ENCODE measurements around the gene STRIP1. TPM values are rescaled to one million over a fixed set of nuclear protein-coding genes. Genes with fewer than 3 reads are reported as not detected.

STRIP1 gene
- total and polyA plus RNA-seq, 2 donors (not counting 1 experiment from before 2014, with no cell fraction given), result 17.2 to 43.8 TPM

- Histone ChIP-seq H4K20me1 (ENCODE audit: control insufficient read depth, extremely low read depth, insufficient read depth, low read length) (no peaks in the 10 kb centered on the region), H3K4me1 (ENCODE audit: control insufficient read depth, extremely low read depth, insufficient read depth, low read length) (peaks cover 27% of the 10 kb centered on the region), H3K36me3 (ENCODE audit: control insufficient read depth, insufficient read depth, low read length) (peaks cover 21% of the 10 kb centered on the region), H3K4me2 (ENCODE audit: extremely low read depth, insufficient read depth, low read length) (no peak overlapping the region), H3K4me3 (replicated peaks in 1 of 4; ENCODE audit: control extremely low read depth in 1 of 4, insufficient read depth in 1 of 4, low read depth in 3 of 4, low read length in 4 of 4) (no peak overlapping the region), H3K79me2 (ENCODE audit: control insufficient read depth, insufficient read depth, low read length) (no peaks in the 10 kb centered on the region), H3K27ac (ENCODE audit: insufficient read depth, low read length) (no peak overlapping the region), H3K27me3 (ENCODE audit: control insufficient read depth, insufficient read depth, low read length) (no peaks in the 10 kb centered on the region), H2AFZ (ENCODE audit: low read length) (no peak overlapping the region), H3K9me3 (ENCODE audit: control insufficient read depth, insufficient read depth, low read depth, low read length) (no peaks in the 10 kb centered on the region), H3K9ac (ENCODE audit: insufficient read depth, low read length) (no peak overlapping the region)
- DNase-seq (ENCODE audit: low read depth in 2 of 2), result no peak
- TF ChIP-seq, protein P1, sequence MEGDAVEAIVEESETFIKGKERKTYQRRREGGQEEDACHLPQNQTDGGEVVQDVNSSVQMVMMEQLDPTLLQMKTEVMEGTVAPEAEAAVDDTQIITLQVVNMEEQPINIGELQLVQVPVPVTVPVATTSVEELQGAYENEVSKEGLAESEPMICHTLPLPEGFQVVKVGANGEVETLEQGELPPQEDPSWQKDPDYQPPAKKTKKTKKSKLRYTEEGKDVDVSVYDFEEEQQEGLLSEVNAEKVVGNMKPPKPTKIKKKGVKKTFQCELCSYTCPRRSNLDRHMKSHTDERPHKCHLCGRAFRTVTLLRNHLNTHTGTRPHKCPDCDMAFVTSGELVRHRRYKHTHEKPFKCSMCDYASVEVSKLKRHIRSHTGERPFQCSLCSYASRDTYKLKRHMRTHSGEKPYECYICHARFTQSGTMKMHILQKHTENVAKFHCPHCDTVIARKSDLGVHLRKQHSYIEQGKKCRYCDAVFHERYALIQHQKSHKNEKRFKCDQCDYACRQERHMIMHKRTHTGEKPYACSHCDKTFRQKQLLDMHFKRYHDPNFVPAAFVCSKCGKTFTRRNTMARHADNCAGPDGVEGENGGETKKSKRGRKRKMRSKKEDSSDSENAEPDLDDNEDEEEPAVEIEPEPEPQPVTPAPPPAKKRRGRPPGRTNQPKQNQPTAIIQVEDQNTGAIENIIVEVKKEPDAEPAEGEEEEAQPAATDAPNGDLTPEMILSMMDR (conservative IDR thresholded peaks at IDR 0.05 in 1 of 2, IDR thresholded peaks at IDR 0.05 in 1 of 2; ENCODE audit: low read depth in 1 of 2, low read length in 2 of 2), result no peak
These were observed 16.3 kb downstream of the STRIP1 start for GRCh38 chr1:110050602-110051261.

DNA sequence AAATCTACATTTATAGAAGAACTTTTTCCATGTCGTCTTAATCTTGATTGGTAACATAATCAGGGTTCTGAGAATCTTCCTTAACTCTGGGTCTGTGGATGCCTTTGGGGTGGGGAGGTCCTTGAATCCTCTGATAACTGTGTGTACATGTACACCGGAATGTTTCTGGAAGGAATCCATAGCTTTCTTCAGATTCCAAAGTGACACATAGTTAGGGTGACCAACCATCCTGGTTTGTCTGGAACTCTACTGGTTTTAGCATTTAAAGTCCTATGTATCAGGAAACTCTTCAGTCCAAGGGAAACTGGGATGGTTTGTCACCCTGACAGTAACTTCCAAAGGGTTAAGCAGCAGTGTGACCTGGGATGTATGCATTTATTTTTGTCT lies 16.8 kb downstream of the STRIP1 start:
- H3K4me1 ChIP-seq (ENCODE audit: control insufficient read depth, extremely low read depth, insufficient read depth, low read length), result peaks cover 32% of the 10 kb centered on the region
- no peaks in the 10 kb centered on the region for H4K20me1 ChIP-seq (ENCODE audit: control insufficient read depth, extremely low read depth, insufficient read depth, low read length)
- no peak overlapping the region for H2AFZ ChIP-seq (ENCODE audit: low read length)
- no peaks in the 10 kb centered on the region for H3K27me3 ChIP-seq (ENCODE audit: control insufficient read depth, insufficient read depth, low read length)
- TF ChIP-seq EZH2 (IDR thresholded peaks at IDR 0.05; ENCODE audit: low read length, missing control alignments), result no peak
- TF ChIP-seq, protein P1 (conservative IDR thresholded peaks at IDR 0.05 in 1 of 2, IDR thresholded peaks at IDR 0.05 in 1 of 2; ENCODE audit: low read depth in 1 of 2, low read length in 2 of 2), result no peak
- H3K4me3 ChIP-seq (replicated peaks in 1 of 4; ENCODE audit: control extremely low read depth in 1 of 4, insufficient read depth in 1 of 4, low read depth in 3 of 4, low read length in 4 of 4), result no peak overlapping the region
- no peak overlapping the region for H3K4me2 ChIP-seq (ENCODE audit: extremely low read depth, insufficient read depth, low read length)
- H3K36me3 ChIP-seq (ENCODE audit: control insufficient read depth, insufficient read depth, low read length), result peaks cover 20% of the 10 kb centered on the region
- DNase-seq (ENCODE audit: low read depth in 2 of 2), result peak in 1 of 2 donors; percentile 35
- H3K79me2 ChIP-seq (ENCODE audit: control insufficient read depth, insufficient read depth, low read length), result no peaks in the 10 kb centered on the region
- H3K9ac ChIP-seq (ENCODE audit: insufficient read depth, low read length), result no peak overlapping the region
- no peaks in the 10 kb centered on the region for H3K9me3 ChIP-seq (ENCODE audit: control insufficient read depth, insufficient read depth, low read depth, low read length)
- H3K27ac ChIP-seq (ENCODE audit: insufficient read depth, low read length), result no peak overlapping the region

DNA sequence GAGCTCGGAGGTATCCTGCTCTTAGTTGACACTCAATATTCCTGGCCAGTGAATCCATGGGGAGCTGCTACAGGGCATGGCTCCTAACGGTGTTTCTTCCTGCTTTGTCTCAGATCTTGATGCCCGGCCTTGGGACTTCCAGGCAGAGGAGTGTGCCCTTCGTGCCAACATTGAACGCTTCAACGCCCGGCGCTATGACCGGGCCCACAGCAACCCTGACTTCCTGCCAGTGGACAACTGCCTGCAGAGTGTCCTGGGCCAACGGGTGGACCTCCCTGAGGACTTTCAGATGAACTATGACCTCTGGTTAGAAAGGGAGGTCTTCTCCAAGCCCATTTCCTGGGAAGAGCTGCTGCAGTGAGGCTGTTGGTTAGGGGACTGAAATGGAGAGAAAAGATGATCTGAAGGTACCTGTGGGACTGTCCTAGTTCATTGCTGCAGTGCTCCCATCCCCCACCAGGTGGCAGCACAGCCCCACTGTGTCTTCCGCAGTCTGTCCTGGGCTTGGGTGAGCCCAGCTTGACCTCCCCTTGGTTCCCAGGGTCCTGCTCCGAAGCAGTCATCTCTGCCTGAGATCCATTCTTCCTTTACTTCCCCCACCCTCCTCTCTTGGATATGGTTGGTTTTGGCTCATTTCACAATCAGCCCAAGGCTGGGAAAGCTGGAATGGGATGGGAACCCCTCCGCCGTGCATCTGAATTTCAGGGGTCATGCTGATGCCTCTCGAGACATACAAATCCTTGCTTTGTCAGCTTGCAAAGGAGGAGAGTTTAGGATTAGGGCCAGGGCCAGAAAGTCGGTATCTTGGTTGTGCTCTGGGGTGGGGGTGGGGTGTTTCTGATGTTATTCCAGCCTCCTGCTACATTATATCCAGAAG lies 19.4 kb downstream of the STRIP1 start:
- Histone ChIP-seq H3K36me3 (ENCODE audit: control insufficient read depth, insufficient read depth, low read length) (peaks cover 12% of the 10 kb centered on the region), H3K27ac (ENCODE audit: insufficient read depth, low read length) (no peak overlapping the region), H3K9me3 (ENCODE audit: control insufficient read depth, insufficient read depth, low read depth, low read length) (no peaks in the 10 kb centered on the region), H4K20me1 (ENCODE audit: control insufficient read depth, extremely low read depth, insufficient read depth, low read length) (no peaks in the 10 kb centered on the region), H3K9ac (ENCODE audit: insufficient read depth, low read length) (no peak overlapping the region), H3K4me1 (ENCODE audit: control insufficient read depth, extremely low read depth, insufficient read depth, low read length) (peaks cover 48% of the 10 kb centered on the region), H3K79me2 (ENCODE audit: control insufficient read depth, insufficient read depth, low read length) (no peaks in the 10 kb centered on the region), H3K4me3 (replicated peaks in 1 of 4; ENCODE audit: control extremely low read depth in 1 of 4, insufficient read depth in 1 of 4, low read depth in 3 of 4, low read length in 4 of 4) (no peak overlapping the region), H2AFZ (ENCODE audit: low read length) (no peak overlapping the region), H3K4me2 (ENCODE audit: extremely low read depth, insufficient read depth, low read length) (no peak overlapping the region), H3K27me3 (ENCODE audit: control insufficient read depth, insufficient read depth, low read length) (no peaks in the 10 kb centered on the region)
- TF ChIP-seq EZH2 (IDR thresholded peaks at IDR 0.05; ENCODE audit: low read length, missing control alignments), result no peak
- TF ChIP-seq, protein P1 (conservative IDR thresholded peaks at IDR 0.05 in 1 of 2, IDR thresholded peaks at IDR 0.05 in 1 of 2; ENCODE audit: low read depth in 1 of 2, low read length in 2 of 2), result peak; percentile 97 to 98
- peak in 1 of 2 donors; percentile 33 for DNase-seq (ENCODE audit: low read depth in 2 of 2)

Data from fibroblast of lung (primary cell).